Ishikawa (cell line): ENCODE results near the gene THSD7A.

ENCODE experiments used
- CEBPB ChIP-seq: IDR thresholded peaks from 2 replicates; pipeline ENCODE4 v1.6.1; 2012
- CREB1 ChIP-seq: IDR thresholded peaks from 2 replicates; pipeline ENCODE4 v1.6.1; 2012; ENCODE audit warnings: low read depth
- EGR1 ChIP-seq: IDR thresholded peaks from 2 replicates; pipeline ENCODE4 v1.6.1; 2012
- EP300 ChIP-seq: IDR thresholded peaks from 2 replicates; pipeline ENCODE4 v1.6.1; 2012; ENCODE audit warnings: borderline replicate concordance
- FOXM1 ChIP-seq: IDR thresholded peaks from 2 replicates; pipeline ENCODE4 v1.6.1; 2012; ENCODE audit warnings: low read depth, borderline replicate concordance
- MAX ChIP-seq: IDR thresholded peaks from 2 replicates; pipeline ENCODE4 v1.6.1; 2012
- NFIC ChIP-seq: IDR thresholded peaks from 2 replicates; pipeline ENCODE4 v1.6.1; 2012
- RAD21 ChIP-seq: IDR thresholded peaks from 2 replicates; pipeline ENCODE4 v1.6.1; 2012; ENCODE audit warnings: low read depth
- TAF1 ChIP-seq: IDR thresholded peaks from 2 replicates; pipeline ENCODE4 v1.6.1; 2012; ENCODE audit warnings: low read depth, mild to moderate bottlenecking
- TCF12 ChIP-seq: IDR thresholded peaks from 2 replicates; pipeline ENCODE4 v1.6.1; 2012; ENCODE audit warnings: low read depth
- TEAD4 ChIP-seq: IDR thresholded peaks from 2 replicates; pipeline ENCODE4 v1.6.1; 2012
- YY1 ChIP-seq: IDR thresholded peaks from 2 replicates; pipeline ENCODE4 v1.6.1; 2012; ENCODE audit warnings: low read depth
- ZBTB7A ChIP-seq: IDR thresholded peaks from 2 replicates; pipeline ENCODE4 v1.6.1; 2012; ENCODE audit warnings: low read depth
- TF ChIP-seq, protein P1 (sequence below): IDR thresholded peaks from 2 replicates; pipeline ENCODE4 v1.6.1; 2012; ENCODE audit warnings: low read depth, mild to moderate bottlenecking
- TF ChIP-seq, protein P2 (sequence below): IDR thresholded peaks from 2 replicates; pipeline ENCODE4 v1.6.1; 2012

The THSD7A gene

GRCh38 chr7:11681461-11681860 lies 150.5 kb downstream of the THSD7A start:
- TF ChIP-seq YY1 = no peak
- no peak for TF ChIP-seq TEAD4
- TF ChIP-seq CREB1 = no peak
- TF ChIP-seq, protein P1, sequence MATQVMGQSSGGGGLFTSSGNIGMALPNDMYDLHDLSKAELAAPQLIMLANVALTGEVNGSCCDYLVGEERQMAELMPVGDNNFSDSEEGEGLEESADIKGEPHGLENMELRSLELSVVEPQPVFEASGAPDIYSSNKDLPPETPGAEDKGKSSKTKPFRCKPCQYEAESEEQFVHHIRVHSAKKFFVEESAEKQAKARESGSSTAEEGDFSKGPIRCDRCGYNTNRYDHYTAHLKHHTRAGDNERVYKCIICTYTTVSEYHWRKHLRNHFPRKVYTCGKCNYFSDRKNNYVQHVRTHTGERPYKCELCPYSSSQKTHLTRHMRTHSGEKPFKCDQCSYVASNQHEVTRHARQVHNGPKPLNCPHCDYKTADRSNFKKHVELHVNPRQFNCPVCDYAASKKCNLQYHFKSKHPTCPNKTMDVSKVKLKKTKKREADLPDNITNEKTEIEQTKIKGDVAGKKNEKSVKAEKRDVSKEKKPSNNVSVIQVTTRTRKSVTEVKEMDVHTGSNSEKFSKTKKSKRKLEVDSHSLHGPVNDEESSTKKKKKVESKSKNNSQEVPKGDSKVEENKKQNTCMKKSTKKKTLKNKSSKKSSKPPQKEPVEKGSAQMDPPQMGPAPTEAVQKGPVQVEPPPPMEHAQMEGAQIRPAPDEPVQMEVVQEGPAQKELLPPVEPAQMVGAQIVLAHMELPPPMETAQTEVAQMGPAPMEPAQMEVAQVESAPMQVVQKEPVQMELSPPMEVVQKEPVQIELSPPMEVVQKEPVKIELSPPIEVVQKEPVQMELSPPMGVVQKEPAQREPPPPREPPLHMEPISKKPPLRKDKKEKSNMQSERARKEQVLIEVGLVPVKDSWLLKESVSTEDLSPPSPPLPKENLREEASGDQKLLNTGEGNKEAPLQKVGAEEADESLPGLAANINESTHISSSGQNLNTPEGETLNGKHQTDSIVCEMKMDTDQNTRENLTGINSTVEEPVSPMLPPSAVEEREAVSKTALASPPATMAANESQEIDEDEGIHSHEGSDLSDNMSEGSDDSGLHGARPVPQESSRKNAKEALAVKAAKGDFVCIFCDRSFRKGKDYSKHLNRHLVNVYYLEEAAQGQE = no peak
- no peak for TF ChIP-seq TAF1
- TF ChIP-seq EP300 = no peak
- TF ChIP-seq NFIC = no peak
- TF ChIP-seq TCF12 = no peak
- no peak for TF ChIP-seq EGR1
- TF ChIP-seq RAD21 = no peak
- TF ChIP-seq FOXM1 = no peak
- no peak for TF ChIP-seq CEBPB
- no peak for TF ChIP-seq ZBTB7A

GRCh38 chr7:11675163-11675562 lies 156.8 kb downstream of the THSD7A start:
- no peak for TF ChIP-seq EGR1
- no peak for TF ChIP-seq ZBTB7A
- no peak for TF ChIP-seq FOXM1
- TF ChIP-seq, protein P2, sequence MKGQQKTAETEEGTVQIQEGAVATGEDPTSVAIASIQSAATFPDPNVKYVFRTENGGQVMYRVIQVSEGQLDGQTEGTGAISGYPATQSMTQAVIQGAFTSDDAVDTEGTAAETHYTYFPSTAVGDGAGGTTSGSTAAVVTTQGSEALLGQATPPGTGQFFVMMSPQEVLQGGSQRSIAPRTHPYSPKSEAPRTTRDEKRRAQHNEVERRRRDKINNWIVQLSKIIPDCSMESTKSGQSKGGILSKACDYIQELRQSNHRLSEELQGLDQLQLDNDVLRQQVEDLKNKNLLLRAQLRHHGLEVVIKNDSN = no peak
- no peak for TF ChIP-seq NFIC
- TF ChIP-seq TEAD4 = no peak
- no peak for TF ChIP-seq YY1
- no peak for TF ChIP-seq RAD21
- TF ChIP-seq MAX = no peak
- no peak for TF ChIP-seq CREB1
- no peak for TF ChIP-seq TCF12
- TF ChIP-seq EP300 = no peak
- TF ChIP-seq, protein P1 = no peak

DNA sequence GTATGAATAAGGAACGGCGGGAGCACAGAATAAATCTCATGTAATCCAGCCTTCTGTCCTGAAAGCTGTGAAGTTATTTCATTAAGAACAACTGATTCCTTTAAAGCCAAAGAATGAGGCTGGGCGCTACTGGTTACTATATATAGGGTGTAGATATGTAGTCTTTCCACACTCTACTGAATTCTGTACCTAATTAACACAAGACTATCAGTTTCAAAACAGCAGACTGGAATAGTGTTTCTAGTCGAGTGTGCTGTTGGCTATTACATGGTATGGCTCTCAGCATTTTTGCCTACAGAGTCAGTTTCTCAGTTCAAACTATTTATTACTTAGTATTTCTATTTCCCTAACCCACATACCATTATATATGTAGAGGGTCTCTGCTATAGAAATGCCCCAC lies 163.3 kb downstream of the THSD7A start:
- TF ChIP-seq MAX (no peak), CREB1 (no peak), NFIC (no peak), EP300 (no peak), EGR1 (no peak), TAF1 (no peak), RAD21 (no peak), TCF12 (no peak), CEBPB (no peak)
- TF ChIP-seq, protein P2 = no peak
- TF ChIP-seq, protein P1 = no peak

DNA sequence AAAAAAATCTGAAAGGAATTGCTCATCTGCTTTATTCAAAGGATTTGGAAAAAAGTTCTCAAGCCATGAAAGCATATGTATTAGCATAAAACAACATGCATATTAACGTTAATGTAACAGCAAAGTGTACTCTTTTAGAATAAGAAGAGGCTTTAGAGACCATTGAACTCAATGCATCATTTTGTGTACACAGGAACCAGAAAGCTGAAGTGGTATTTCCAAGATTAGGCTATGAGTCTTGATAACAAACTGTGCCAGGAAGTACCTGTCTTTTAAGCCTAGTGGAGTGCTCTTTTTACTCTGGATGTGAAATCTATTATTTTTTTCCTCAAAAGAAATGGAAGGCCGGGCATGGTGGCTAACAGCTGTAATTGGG lies 164.2 kb downstream of the THSD7A start:
- TF ChIP-seq EP300 = no peak

DNA sequence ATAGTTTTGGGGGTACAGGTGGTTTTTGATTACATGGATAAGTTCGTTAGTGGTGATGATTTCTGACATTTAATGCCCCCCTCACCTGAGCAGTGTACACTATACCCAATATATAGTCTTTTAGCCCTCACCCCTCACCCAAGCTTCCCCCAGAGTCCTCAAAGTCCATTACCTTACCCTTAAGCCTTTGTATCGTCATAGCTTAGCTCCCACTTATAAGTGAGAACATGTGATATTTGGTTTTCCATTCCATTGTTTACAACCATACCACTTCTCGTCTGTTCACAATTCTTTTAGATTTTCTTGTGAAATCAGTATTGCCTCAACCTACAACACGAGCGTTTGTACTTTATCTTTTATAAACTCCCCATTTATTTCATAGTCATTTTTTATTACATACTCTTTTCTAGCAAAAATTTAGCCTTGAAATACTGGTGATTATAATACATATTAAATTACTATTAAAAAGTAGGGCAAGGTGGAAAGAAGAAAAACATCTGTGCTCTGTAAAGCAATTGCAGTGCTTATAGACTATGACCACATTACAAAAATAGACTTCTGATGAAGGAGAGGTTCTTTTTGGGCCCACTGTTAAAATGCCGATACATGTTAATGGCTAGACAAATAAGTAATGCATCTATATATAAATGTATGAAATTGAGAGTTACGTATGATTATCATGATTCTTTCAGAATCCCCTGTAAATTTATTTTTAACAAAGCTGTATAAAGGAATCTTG lies 164.8 kb downstream of the THSD7A start:
- TF ChIP-seq CEBPB (no peak), EGR1 (no peak), TEAD4 (no peak), CREB1 (no peak), FOXM1 (no peak), TAF1 (no peak), ZBTB7A (no peak), RAD21 (no peak), YY1 (no peak), TCF12 (no peak), EP300 (no peak), NFIC (no peak), MAX (no peak)
- TF ChIP-seq, protein P1 = no peak
- TF ChIP-seq, protein P2 = no peak
